Measurements from ENCODE around the gene ATP5PD.

ATP5PD gene

DNA sequence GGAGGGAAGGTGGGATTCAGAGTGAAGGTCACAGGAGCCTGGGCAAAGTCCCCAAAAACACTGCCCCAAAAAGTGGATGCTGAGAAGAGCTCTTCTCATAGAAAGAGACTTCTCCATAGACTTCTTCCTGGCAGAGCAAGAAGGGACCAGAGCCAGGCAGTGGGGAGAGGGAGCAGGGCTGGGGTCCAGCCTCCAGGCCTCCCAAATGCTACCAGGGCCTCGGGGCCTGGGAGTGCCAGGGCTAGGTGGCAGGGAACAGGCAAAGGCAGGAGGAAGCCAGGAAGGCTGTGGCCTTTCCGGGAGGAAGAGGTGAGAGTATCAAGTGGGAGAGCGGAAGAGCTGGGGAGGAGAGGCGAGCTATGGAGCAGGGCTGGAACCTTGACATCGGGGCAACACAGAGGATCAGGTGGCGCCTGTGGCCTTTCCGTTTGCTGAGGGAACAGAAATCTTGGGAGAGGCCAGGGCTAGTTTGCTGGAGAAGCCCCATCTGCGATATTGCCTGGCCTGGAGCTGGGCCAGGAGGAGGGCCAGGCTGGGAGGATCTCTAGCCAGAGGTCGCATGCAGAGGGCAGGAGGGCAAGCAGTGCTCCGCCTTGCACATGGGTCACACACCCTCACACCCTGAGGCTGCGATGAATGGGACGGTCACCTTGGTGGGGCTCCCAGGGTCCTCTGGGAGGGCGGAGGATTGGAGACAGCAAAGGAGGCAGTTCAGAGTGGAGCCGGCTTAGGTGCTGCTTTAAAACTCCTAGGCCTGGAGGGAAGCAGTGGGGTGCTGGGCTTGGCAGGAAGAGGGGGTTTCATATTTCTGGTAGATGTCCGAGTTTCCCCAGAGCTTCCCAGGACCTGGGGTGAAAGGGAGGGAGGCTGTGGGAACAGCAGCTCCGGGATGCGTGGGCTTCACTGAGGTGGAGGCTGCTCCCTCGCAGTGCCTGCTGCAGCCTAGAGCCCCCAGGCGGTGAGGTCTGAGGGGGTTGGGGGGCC, 44.4 kb upstream of the ATP5PD start:
- TF ChIP-seq, protein P1, sequence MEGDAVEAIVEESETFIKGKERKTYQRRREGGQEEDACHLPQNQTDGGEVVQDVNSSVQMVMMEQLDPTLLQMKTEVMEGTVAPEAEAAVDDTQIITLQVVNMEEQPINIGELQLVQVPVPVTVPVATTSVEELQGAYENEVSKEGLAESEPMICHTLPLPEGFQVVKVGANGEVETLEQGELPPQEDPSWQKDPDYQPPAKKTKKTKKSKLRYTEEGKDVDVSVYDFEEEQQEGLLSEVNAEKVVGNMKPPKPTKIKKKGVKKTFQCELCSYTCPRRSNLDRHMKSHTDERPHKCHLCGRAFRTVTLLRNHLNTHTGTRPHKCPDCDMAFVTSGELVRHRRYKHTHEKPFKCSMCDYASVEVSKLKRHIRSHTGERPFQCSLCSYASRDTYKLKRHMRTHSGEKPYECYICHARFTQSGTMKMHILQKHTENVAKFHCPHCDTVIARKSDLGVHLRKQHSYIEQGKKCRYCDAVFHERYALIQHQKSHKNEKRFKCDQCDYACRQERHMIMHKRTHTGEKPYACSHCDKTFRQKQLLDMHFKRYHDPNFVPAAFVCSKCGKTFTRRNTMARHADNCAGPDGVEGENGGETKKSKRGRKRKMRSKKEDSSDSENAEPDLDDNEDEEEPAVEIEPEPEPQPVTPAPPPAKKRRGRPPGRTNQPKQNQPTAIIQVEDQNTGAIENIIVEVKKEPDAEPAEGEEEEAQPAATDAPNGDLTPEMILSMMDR (IDR thresholded peaks at IDR 0.05), result no peak
- Mint-ChIP-seq H3K36me3 (ENCODE audit: low read depth) (no peaks in the 10 kb centered on the region), H3K27ac (peak overlapping the region; percentile 70), H3K4me3 (peak overlapping the region; percentile 41), H3K9me3 (no peaks in the 10 kb centered on the region), H3K27me3 (ENCODE audit: low read depth, poor library complexity) (no peaks in the 10 kb centered on the region), H3K4me1 (peaks cover 64% of the 10 kb centered on the region)
- DNase-seq, result peak; percentile 30

DNA sequence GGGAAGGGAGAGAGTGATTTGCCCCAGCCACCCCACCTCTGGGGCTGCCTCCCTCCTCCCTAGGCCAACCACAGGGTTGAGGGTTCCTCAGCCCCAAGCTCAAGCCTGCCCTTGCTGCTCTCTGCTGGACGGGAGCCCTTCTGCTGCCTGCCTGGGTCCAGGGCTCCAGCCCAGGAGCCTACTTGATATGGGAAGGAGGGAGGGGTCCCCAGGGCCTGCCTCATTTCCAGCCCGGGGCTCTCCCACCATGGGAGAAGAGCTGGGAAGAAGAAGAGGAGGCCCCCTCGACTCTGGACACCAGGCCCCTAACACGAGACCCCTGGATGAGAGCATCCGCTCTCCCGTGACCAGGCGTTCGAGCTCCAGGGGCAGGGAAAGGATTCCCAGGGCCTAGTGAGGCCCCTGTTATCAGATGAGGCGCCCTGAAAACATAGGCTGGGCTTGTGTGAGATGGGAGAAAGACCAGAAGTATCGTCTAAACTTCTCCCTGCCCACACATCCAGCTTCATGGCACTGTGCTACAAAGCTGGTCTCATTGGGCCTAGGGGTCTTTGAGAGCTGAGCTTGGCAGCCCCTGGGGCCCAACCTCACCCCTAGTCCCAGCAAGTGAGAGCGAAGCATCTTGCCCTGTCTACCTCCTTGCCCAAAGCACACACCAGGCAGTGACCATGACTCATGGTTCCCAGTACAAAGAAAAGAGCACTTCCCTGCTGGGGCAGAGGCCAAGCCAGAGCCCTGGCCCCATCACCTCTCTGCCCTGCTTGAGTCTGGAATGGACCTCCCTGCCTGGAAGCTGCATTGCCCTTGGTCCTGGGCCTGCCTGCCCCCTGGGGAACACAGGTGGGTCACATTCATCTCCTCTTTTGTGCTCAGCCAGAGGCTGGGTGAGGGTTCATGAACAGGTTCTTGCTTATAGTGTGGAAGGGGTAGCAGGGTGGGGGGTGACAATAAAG, 42.0 kb upstream of the ATP5PD start:
- peaks cover 79% of the 10 kb centered on the region for H3K4me1 Mint-ChIP-seq
- H3K27ac Mint-ChIP-seq, result peak overlapping the region; percentile 69
- TF ChIP-seq, protein P1 (IDR thresholded peaks at IDR 0.05), result no peak
- H3K27me3 Mint-ChIP-seq (ENCODE audit: low read depth, poor library complexity), result peaks cover 6% of the 10 kb centered on the region
- DNase-seq, result no peak
- H3K4me3 Mint-ChIP-seq, result peak overlapping the region; percentile 80
- H3K9me3 Mint-ChIP-seq, result no peaks in the 10 kb centered on the region
- H3K36me3 Mint-ChIP-seq (ENCODE audit: low read depth), result no peaks in the 10 kb centered on the region

DNA sequence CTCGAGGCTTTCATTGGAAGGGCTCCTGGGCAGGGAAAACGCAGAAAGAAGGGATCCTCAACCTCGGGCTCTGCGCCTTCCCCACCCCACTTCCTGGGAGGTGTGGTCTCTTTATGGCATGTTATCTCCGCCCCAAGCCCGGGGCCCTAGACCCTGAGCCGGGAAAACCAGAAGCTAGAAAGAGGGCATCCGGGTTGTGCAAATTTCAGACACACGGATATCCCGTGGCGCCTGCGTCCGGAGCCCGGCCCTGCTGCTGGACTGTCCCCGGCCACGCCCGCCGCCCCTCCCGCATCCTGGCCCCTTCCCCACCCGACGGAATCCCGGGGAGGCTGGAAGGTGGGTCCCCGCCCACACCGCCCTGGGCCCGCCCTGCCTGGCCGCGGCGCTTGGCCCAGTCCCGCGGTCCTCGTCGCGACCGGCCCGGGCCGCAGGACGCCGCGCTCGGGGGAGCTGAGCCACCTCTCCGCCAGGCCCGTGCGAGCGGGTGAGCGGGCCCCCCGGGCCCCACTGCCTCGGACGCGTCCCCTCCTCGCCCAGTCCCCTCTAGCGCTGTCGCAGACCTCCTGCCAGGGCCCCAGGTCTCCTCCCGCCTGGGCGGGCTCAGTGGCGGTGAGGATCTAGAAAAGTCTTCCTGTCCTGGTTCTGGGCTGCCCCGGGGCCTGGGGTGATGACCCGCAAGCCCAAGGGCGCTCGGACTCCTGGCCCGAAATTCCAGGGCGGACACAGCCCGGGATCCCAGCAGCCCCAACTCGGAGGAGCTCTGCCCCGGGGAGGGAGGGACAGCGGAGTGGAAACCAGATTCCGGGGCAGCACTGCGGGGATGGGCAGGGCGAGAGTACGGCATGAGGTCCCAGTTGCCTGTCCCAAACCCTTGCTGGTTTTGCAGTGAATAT, 41.0 kb upstream of the ATP5PD start, which contains the start of gene SLC16A5:
SLC16A5 (plus strand) TSS at position 397 of the 896 bp plus-strand sequence. CDS start 5,683 bp downstream, outside the sequence.
- H3K27ac Mint-ChIP-seq, result peak within 1 kb of the TSS; percentile 90
- TF ChIP-seq, protein P1 (IDR thresholded peaks at IDR 0.05), result no peak
- H3K9me3 Mint-ChIP-seq, result no peaks in the 10 kb centered on the region
- H3K36me3 Mint-ChIP-seq (ENCODE audit: low read depth), result no peaks in the 10 kb centered on the region
- DNase-seq, result peak; percentile 93
- H3K4me1 Mint-ChIP-seq, result peaks cover 75% of the 10 kb centered on the region
- H3K27me3 Mint-ChIP-seq (ENCODE audit: low read depth, poor library complexity), result peaks cover 7% of the 10 kb centered on the region
- peak within 1 kb of the TSS; percentile 80 for H3K4me3 Mint-ChIP-seq

DNA sequence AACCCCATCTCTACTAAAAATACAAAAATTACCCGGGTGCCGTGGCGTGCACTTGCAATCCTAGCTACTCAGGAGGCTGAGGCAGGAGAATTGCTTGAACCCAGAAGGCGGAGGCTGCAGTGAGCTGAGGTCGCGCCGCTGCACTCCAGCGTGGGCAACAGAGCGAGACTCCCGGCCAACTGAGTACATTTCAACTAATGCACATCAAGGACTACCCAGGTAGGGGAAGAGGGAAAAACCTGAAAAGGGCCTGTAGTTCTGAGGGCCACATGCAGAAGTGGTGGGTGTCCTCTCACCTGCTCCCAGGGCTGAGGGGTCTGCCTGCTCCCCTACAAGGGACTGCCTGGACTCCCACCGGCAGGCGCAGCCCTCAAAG, 40.4 kb upstream of the ATP5PD start:
- no peaks in the 10 kb centered on the region for H3K9me3 Mint-ChIP-seq
- peak overlapping the region; percentile 78 for H3K27ac Mint-ChIP-seq
- H3K27me3 Mint-ChIP-seq (ENCODE audit: low read depth, poor library complexity), result peaks cover 7% of the 10 kb centered on the region
- no peak for DNase-seq
- H3K36me3 Mint-ChIP-seq (ENCODE audit: low read depth), result no peaks in the 10 kb centered on the region
- H3K4me1 Mint-ChIP-seq, result peaks cover 75% of the 10 kb centered on the region
- TF ChIP-seq, protein P1 (IDR thresholded peaks at IDR 0.05), result no peak
- peak overlapping the region; percentile 78 for H3K4me3 Mint-ChIP-seq

DNA sequence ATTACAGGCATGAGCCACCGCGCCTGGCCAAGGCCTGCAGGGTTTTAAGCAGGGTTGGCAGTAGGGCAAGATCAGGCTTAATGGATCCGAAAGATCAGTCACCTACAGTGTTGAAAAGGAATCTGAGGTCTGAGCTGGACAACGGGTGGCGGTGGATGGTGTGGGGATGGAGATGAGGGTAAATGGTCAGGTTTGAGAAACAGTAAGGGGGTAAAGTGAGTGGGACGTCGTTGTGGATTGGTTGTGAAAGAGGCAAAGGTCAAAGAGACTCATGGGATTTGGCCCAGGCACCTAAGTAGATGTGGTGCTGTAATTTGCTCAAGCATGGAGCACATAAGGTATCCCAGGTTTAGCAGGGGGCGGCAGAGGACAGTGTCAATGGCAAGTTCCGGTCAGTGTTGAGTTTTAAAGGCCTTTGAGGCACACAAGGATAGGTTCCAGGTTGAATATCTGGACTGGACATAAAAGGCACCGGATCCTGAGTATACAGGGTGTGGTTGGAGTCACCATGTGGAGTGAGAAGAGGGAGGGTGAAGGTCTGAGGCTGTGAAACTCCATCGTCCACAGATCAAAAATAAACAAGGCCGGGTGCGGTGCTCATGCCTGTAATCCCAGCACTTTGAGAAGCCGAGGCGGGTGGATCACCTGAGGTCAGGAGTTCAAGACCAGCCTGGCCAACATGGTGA, 39.9 kb upstream of the ATP5PD start:
- H3K36me3 Mint-ChIP-seq (ENCODE audit: low read depth), result no peaks in the 10 kb centered on the region
- H3K4me1 Mint-ChIP-seq, result peaks cover 75% of the 10 kb centered on the region
- H3K27me3 Mint-ChIP-seq (ENCODE audit: low read depth, poor library complexity), result peaks cover 11% of the 10 kb centered on the region
- peak overlapping the region; percentile 78 for H3K4me3 Mint-ChIP-seq
- peak overlapping the region; percentile 90 for H3K27ac Mint-ChIP-seq
- DNase-seq, result no peak
- no peaks in the 10 kb centered on the region for H3K9me3 Mint-ChIP-seq
- TF ChIP-seq, protein P1 (IDR thresholded peaks at IDR 0.05), result no peak
